ENCODE data around the gene ZFP3.
"Not testable (repeated sequence)": the region's sequence is repeated elsewhere in the genome, so short reads cannot be mapped to it uniquely, and the experiment has no call there.

The ZFP3 gene

DNA sequence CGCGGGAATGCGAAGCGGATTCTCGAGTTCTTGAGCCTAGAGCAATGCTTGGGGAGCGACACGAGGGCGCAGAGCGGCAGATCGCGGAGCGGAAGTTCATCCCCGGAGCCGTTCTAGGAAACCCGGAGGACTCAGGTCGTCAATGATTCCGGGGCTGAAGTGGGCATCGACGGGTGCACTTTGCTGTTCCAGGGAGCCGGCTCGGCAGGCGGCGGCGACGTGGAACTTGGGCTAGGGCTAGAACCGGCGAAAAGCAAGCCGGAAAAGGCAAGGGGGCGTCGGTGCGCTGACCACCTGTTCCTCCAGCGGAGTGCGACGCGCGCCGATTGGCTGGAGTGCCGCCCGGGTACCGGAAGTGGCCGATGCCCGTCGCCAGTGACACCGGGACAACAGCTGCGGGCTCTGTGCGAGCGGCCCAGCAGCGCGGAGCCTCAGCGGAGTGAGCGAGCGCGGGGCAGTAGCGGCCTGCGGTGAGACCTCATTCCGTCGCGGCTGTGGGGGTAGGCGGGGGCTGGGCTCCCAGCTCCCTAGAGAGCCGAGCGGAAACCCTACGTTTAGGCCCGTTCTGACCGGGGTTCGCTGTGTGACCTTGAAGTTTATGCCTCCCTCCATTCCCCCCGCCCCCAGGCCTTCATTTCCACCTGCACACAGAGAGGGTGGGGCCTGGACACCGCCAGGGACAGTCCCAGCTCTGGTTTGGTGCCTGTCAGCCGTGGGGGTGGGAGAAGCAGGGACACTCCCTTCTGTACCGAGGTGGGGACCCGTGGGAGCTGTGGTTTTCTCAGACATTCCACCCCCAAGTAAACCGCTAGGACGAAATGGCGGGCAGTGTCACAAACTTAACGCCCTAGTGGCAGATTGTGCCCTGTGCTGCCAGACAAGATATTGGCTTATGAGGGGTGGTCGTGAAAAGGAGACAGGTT lies at the start of gene ZFP3:
Gene ZFP3 (plus strand): TSS at position 362 of the 923 bp plus-strand sequence. CDS start 13,038 bp downstream, outside the sequence.
- DNase-seq (ENCODE audit: low spot score), result peak; percentile 88

DNA sequence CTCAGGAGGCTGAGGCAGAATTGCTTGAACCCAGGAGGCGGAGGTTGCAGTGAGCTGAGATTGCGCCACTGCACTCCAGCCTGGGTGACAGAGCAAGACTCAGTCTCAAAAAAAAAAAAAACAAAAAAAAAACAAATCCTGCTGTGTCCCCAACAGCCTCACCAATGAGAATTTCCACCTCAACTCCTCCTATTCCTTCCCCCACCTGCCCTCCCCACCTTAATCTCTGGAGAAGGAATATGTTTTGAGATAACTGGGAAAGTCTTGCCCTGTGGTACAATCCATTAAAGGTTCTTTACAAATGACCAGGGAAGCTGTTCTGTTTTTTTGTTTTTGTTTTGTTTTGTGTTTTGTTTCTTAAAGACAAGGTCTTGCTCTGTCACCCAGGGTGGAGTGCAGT lies 48.1 kb upstream of the ZFP3 start:
- DNase-seq (ENCODE audit: low spot score), result not testable (repeated sequence)

DNA sequence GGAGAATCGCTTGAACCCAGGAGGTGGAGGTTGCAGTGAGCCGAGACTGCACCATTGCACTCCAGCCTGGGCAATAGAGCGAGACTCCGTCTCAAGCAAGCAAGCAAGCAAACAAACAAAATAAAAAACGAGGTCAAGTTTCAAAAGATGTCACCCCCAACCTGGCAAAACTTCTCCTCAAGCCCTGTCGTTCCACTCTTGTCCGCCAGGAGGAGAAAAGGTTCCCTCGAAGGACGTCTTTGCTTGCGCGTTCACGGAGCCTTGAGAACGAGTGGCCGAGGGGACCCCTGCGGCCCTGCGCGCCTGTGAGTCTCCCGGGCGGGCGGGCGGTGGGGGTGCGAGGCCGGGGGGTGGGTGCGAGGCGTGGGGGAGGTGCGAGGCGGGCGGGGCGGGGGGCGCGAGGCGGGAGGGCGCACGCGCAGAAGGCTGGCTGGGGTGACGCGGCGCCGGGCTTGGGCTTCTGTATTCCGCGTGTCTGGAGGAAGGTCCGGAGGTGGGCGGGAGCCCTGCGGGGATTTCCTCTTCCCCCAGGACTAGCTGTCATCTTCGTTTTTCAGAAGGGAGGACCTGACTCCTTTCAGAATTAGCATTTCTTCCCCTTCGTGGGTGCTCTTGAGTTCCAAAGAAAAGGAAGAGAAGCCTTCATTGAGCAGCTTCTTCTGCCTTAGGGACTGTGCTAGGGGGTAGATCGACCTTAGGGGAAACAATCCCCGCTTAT lies 46.7 kb upstream of the ZFP3 start:
- DNase-seq (ENCODE audit: low spot score), result peak; percentile 74

DNA sequence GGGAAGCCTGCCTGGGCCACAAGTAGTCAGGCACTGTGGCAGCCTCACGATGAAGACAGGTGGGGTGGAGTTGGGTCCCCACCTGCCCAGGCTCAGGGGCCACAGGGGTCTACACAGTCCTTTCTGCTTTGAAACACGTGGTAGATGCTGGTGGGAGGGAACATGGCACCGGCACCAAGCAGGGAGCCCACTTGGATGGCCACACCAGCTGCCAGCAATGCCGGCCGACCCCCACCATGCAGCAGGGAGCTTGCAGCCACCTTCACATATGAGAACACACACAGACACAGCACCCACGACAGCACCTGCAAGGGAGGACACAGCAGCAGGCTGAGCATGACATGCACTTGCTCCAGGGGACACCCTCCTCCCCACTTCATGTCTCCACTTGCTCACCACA lies 45.4 kb upstream of the ZFP3 start:
- DNase-seq (ENCODE audit: low spot score), result no peak

DNA sequence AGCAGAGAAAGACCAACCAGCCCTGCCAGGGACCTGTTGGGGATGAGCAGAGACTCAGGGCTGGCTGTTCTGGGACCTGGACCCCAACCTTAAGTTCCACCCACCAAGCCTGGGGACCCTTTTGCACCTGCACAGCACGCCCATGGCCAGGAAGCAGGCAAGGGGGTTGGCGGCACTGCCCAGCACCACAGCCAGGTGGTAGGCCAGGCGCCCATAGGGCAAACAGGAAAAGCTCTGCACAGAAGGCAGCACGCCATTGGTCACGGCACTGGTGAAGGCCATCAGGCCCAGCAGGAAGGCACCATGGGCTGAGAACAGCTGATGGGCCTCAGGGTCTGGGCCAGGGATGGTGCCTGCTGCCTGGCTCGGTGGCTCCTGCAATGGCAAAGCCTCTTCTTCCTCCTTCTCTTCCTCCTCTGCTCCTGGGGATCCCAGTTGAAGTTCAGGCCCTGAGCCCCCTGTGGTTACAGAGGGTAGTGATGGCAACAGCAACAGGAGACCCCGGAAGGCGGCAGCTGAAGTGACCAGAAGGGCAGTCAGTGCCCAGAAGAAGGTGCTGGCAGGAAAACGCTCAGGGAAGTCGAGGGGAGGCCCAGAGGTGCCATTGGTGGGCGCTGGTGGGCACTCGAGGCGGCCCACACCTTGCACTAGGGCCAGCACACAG lies 44.8 kb upstream of the ZFP3 start:
- no peak for DNase-seq (ENCODE audit: low spot score)

DNA sequence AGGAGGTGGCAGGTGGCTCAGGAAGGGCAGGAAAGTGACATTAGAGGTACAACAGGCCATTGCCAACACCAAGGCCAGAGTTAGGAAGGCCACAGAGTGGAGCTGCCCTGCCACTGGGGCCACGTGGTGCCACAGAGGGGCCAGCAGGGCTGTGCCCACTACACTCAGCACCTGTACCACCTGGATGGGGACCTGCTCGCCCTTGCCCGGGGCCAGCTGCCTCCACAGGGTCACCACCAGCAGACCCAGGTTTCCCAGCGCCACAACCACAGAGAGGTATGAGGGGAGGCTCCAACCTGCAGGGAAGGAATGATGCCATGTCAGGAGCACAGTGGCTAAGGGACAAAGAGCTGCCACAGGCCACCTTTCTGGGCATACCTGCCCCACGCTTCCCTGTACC lies 44.2 kb upstream of the ZFP3 start:
- DNase-seq (ENCODE audit: low spot score), result no peak

DNA sequence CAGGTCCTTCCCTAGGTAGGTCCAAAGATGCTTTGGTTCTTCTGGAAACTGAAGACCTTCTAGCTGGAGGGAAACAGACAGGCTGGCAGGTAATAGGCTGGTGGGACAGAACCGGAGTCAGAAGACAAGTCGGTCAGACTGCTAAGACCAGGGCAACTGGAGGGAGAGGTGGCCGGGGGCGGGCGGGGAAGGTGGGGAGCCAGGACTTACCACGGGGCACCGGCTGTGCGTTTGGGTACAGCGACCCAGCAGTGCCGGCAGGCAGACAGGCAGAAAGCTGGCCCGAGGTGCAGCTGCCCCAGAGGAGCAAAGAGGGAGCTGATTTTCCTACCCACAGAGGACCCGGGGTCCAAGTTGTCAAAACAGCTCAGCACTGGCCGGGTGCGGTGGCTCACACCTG lies 43.6 kb upstream of the ZFP3 start:
- DNase-seq (ENCODE audit: low spot score), result no peak

DNA sequence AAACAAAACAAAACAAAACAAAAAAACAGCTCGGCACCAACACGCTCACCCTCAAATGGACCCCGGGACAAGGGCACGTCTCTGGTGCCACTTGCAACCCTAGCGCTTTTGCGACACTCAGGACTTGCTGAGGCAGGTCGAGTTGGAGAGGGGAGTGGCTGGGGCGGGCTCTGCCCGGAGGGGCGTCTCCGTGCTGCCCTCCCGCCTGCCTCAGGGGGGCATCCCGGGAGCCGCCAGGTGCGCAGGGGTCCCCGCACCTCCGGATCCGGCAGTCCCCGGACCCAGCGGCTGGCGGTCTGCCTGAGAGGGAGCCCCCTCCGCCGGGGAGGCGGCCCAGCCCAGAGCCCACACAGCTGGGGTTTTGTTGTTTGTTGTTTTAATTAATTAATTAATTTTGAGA lies 43.0 kb upstream of the ZFP3 start, which contains the start of gene SLC52A1:
Gene SLC52A1 (minus strand): TSS at position 112 of the 400 bp plus-strand sequence. CDS start 820 bp downstream, outside the sequence.
- DNase-seq (ENCODE audit: low spot score), result no peak

DNA sequence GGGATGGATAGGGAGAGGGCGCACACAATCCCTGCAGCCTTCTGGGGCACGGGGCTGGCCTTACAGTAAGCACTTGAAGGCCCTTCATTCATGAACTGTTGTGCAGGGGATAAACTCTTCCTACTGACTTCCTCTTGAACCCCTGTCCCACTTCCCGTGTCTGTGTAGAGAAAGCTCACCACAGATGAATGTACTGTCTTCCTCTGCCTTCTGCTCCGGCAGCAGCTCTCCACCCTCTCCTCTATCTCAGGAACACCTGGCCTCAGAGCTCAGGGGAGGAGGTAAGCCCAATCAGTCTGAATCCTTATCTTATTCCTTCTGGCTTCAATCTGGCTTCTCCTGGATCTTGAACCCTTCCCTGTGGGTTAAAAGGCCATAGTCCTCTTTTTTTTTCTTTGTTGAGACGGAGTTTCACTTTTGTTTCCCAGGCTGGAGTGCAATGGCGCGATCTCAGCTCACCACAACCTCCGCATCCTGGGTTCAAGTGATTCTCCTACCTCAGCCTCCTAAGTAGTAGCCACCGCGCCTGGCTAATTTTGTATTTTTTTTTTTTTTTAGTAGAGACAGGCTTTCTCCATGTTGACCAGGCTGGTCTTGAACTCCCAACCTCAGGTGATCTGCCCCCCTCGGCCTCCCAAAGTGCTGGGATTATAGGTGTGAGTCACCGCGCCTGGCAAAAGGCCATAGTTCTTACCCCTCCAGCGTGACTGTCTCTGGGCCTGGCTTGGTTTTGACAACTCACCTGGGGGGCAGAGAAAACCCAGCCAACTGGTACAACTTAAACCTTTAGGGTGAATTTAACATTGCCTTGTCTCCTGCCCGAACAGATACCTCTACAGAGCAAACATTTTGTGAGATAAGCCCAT lies 35.9 kb upstream of the ZFP3 start:
- no peak for DNase-seq (ENCODE audit: low spot score)

DNA sequence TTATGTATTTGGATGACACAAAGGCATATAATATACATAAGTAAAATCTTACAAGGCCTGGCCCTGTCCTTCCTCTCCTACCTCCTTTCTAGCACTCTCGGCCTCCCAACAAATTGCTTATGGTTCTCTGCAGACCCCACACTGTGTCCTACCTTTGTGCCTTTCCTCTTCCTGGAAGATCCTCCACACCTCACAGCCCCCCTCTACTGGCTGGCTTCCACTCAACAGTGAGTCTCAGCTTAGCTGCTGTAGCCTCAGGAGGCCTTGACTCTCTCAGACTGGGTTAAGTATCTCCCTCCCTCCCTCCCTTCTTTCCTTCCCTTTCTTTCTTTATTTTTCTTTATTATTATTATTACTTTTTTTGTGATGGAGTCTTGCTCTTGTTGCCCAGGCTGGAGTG lies 34.7 kb upstream of the ZFP3 start:
- no peak for DNase-seq (ENCODE audit: low spot score)

DNA sequence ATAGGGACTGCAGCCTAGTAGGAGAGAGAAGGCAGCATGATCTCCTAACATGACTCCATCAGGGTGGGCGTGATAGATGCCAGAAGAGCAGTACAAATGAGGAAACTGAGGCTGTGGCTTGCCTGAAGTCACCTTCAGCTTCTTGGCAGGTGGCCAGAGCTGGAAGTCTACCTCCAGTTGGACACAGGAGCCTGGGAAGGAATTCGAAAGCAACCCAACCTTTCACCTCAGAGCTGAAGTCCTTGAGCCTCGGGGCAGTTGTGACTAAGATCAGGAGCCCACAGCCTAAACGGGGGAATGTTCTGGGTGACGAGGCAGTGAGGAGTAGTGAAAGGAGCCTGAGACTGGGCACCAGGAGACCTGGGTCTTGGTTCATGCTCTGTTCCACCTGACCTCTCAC lies 33.6 kb upstream of the ZFP3 start:
- no peak for DNase-seq (ENCODE audit: low spot score)

DNA sequence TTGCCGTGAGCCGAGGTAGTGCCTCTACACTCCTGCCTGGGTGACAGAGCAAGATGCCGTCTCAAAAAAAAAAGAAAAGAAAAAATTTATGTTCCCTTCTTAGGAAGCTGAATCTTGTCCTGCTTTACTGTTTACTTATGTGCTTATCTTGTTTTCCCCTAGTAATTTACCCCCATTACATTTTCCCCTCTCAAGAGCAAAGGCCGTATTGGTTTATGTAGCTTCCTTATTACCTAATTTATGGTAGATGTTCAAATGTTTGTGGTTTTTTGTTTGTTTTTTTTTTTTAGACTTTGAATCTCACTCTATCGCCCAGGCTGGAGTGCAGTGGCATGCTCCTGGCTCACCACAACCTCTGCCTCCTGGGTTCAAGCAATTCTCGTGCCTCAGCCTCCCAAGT lies 32.8 kb upstream of the ZFP3 start:
- DNase-seq (ENCODE audit: low spot score), result no peak

DNA sequence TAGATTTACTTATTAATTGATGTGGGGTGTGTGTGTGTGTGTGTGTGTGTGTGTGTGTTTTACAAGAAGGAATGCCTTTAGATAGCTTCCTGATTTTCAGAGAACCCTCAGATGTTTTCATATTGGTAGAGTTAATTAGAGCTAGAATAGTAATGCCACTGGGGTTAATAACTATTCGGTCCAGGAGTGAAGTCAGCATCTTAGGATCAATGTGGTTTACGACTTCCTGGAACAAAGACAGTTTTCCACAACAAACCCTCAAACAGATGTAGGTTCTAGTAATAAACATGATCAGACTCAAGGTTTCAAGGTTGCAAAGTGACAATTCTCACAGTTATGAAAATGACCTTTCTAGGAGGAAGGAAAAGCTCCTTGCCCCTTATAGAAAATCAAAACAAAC lies 30.8 kb upstream of the ZFP3 start:
- DNase-seq (ENCODE audit: low spot score), result no peak

DNA sequence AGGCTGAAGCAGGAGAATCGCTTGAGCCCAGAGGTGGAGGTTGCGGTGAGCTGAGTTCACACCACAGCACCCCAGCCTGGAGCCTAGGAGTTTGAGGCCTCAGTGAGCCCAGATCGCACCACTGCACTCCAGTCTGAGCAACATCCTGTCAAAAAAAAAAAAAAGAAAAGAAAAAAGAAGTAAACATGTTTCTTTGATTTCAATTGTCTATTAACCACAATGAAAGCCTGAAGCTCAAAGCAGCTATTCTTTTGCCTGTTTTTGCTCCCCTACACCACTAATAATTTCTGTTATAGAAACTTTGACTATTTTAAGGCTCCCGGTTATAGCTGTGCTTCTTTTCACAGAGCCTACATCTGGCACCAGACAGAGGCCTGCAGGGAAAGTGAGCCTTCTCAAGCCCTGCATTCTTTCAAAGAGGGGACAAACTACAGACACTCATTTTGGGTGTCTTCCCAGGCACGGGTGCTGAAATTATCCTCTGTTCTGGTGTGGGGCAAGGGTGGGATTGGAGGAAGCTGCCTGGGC lies 28.9 kb upstream of the ZFP3 start:
- DNase-seq (ENCODE audit: low spot score), result no peak

DNA sequence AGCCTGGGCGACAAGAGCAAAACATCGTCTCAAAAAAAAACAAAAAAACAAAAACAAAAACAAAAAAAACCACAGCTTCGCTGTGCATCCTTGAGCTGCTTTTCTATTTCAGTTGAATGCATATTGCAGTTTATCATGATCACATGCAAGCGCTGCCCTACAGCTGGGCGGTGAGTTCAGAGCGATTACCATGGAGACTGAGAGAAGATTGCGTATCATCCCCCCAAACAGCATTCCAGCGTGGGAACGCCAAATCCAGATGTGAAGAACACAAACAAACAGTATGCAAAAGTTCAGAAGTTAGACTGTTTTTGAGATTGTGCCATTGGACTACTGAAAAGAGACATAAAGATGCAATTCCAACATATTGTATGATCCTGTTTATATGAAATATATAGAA lies 28.0 kb upstream of the ZFP3 start:
- DNase-seq (ENCODE audit: low spot score), result no peak

DNA sequence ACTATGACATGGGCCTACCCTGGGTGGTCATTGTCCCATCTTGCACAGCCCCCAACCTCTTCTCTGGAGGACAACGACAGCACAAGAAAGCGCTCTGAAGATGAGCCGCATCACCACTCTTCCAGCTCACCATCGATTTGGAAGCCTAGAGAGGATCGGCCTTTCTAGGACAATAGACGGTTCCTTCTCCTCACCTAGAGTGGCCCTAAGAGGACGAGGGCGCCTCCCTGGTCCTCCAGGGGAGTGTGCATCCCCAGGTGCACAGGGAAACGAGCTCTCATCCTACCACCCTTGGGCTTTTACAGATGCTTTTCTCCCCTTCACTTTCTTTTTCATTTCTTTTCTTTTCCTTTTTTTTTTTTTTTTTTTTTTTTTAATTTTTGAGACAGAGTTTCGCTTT lies 22.7 kb upstream of the ZFP3 start:
- no peak for DNase-seq (ENCODE audit: low spot score)

DNA sequence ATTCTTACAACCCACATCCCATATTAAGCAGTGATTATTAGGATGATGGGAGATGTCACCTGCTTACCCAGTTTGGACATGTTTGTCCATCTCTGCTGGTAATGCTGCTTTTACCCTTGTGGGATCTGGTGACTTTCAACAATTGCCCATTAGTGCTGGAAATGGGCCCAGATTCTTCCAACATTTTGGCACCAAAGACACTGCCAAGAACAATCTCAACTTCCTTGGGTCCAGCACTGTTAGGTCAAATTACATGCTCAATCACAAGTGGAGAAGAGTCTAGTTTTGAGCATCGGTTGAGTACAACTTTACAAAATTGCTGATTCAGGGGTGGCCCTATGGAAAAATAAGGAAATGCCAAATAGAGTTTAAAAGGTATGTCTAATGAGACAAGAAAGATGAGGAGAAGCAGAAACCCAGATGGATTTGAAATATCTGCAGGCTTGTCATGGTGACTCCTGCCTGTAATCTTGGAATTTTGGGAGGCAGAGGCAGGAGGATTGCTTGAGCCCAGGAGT lies 13.0 kb upstream of the ZFP3 start:
- no peak for DNase-seq (ENCODE audit: low spot score)

DNA sequence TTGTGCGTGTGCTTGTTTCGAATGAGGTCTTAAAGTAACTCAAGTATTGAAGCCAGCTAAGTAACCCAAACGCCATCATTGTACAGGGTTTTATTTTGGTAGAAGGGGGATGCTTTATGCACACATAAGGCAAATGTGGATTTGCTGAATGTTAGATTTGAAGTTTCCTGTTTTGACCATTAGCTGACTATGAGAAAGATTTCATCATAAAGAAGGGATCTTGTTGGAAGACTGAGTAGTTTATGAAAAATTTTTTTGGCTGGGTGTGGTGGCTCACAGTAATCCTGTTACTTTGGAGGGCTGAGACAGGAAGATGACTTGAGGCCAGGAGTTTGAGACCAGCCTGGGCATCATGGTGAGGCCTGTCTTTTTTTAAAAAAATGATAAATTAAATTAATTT lies 10.0 kb upstream of the ZFP3 start:
- DNase-seq (ENCODE audit: low spot score), result no peak

DNA sequence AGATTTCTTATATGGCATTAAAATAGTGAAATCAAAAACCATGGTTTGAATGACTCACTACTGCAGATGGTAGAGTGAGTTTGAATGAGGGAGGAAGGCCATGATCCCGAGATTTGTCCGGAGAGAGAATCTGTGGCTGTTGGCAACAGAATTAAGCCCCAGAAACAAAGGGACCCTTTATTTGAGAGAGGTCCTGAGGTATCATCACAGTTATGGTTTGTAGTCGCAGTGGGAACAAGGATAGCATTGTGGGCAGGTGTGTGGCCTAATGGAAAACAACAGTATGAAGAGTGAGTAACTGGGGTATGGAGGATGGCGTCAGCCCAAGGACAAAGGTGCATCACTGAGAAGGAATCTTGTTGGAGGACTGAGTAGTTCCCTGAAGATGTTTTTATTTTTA lies 8.5 kb upstream of the ZFP3 start:
- DNase-seq (ENCODE audit: low spot score), result no peak

DNA sequence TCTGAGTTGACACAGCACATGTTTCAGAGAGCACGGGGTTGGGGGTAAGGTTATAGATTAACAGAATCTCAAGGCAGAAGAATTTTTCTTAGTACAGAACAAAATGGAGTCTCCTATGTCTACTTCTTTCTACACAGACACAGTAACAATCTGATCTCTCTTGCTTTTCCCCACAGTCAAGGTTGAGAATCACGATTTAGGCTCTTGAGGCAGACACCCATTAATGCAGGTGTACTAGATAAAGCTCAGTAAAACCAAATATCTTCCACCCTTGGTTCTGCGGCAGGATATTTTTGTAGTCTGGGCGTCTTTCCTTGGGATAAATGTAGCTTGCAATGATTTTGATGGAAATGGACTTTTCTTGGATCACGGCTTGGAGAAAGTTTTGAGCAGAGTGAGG lies 2.8 kb upstream of the ZFP3 start:
- DNase-seq (ENCODE audit: low spot score), result not testable (repeated sequence)

DNA sequence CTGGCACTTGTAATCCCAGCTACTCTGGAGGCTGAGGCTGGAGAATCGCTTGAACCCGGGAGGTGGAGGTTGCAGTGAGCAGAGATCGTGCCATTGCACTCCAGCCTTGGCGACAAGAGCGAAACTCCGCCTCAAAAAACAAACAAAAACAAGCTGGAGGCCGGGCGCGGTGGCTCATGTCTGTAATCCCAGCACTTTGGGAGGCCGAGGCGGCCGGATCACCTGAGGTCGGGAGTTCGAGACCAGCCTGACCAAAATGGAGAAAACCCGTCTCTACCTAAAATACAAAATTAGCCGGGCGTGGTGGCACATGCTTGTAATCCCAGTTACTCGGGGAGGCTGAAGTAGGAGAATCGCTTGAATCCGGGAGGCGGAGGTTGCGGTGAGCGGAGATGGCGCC lies 992 bp upstream of the ZFP3 start:
- DNase-seq (ENCODE audit: low spot score), result not testable (repeated sequence)
